B cell (primary cell): ENCODE measurements around the gene NPPA. TPM values are rescaled to one million over a fixed set of nuclear protein-coding genes. Genes with fewer than 3 reads are reported as not detected.
A peak's percentile ranks its signal among the peaks of the same experiment; 100 is the strongest.

Experiments used
- ATAC-seq: fragments of 200-7000 bp; cut with Tn5 transposase; one replicate; pipeline ENCODE4 v1.10.0; 2021; ENCODE audit warnings: low read depth, mild to moderate bottlenecking, moderate number of reproducible peaks, moderate library complexity
- CTCF ChIA-PET: fragments of 350-600 bp; sonication (Branson Sonifier 250); formaldehyde crosslinking; loops from one replicate; lab custom pipeline; 2021; ENCODE audit warnings: antibody characterized with exemption, inconsistent platforms; lab: Charles Lee
- POLR2A ChIA-PET: fragments of 350-600 bp; sonication (Branson Sonifier 250); formaldehyde crosslinking; loops from one replicate; lab custom pipeline; 2021; ENCODE audit warnings: antibody characterized with exemption; lab: Charles Lee
- DNase-seq: peaks from one replicate; pipeline ENCODE4 v3.0.0; 2013
- H2AFZ ChIP-seq: 2 replicates; pipeline ENCODE4 v1.6.1; 2012; ENCODE audit warnings: mild to moderate bottlenecking, low read depth, low read length; ENCODE audit not compliant: insufficient read depth, poor library complexity, severe bottlenecking
- H3K27ac ChIP-seq, 2 donors: 1 replicate in 1 of 2; 2 replicates in 1 of 2; pipeline ENCODE4 v1.5.1; 2012 to 2013; ENCODE audit warnings: low read length in 2 of 2, mild to moderate bottlenecking in 2 of 2, moderate library complexity in 1 of 2
- H3K27me3 ChIP-seq, 4 experiments: fragments of 200-600 bp in 1 of 4; sonication (generic) in 1 of 4; replicated peaks in 1 of 4; 1 replicate in 2 of 4; 2 replicates in 2 of 4; pipeline versions ENCODE4 v1.6.1 to v1.7.0; 2013 to 2016; ENCODE audit warnings: low read length in 3 of 4, mild to moderate bottlenecking in 2 of 4, mixed read lengths in 1 of 4, moderate library complexity in 1 of 4; ENCODE audit not compliant: insufficient read depth in 4 of 4, control insufficient read depth in 3 of 4; ENCODE audit errors: control extremely low read depth in 1 of 4
- H3K36me3 ChIP-seq, 2 experiments: replicated peaks in 1 of 2; 1 replicate in 1 of 2; 2 replicates in 1 of 2; pipeline versions ENCODE4 v1.6.1 to v1.7.1; 2013; ENCODE audit warnings: low read length in 1 of 2; ENCODE audit not compliant: insufficient read depth in 2 of 2, control insufficient read depth in 1 of 2; ENCODE audit errors: control extremely low read depth in 1 of 2, extremely low read depth in 1 of 2
- H3K4me1 ChIP-seq, 2 donors: fragments of 200-600 bp in 1 of 2; sonication (generic) in 1 of 2; 1 replicate in 1 of 2; 2 replicates in 1 of 2; pipeline versions ENCODE4 v1.5.1 to v1.6.1; 2013 to 2017; ENCODE audit warnings: low read length in 2 of 2; ENCODE audit not compliant: control insufficient read depth in 2 of 2, insufficient read depth in 2 of 2
- H3K4me2 ChIP-seq: replicated peaks from 2 replicates; pipeline ENCODE3; 2012; ENCODE audit warnings: mild to moderate bottlenecking, low read depth, low read length; ENCODE audit not compliant: poor library complexity, severe bottlenecking
- H3K4me3 ChIP-seq, 5 experiments: fragments of 200-600 bp in 1 of 5; sonication (generic) in 1 of 5; 1 replicate in 3 of 5; 2 replicates in 2 of 5; pipeline versions ENCODE4 v1.5.1 to v1.7.0; 2011 to 2016; ENCODE audit warnings: low read length in 4 of 5, mild to moderate bottlenecking in 4 of 5, low read depth in 2 of 5, control low read depth in 1 of 5, moderate library complexity in 1 of 5; ENCODE audit not compliant: insufficient read depth in 1 of 5; ENCODE audit errors: control extremely low read depth in 1 of 5, extremely low read depth in 1 of 5
- H3K79me2 ChIP-seq: fragments of 200-600 bp; sonication (generic); one replicate; pipeline ENCODE4 v1.6.0; 2016; ENCODE audit warnings: low read length; ENCODE audit not compliant: control insufficient read depth, insufficient read depth
- H3K9ac ChIP-seq: fragments of 200-600 bp; sonication (generic); 2 replicates; pipeline ENCODE4 v1.6.1; 2017; ENCODE audit warnings: mild to moderate bottlenecking, low read length, moderate library complexity
- H3K9me3 ChIP-seq, 3 donors: one replicate each; pipeline versions ENCODE4 v1.6.1 to v1.7.1; 2013; ENCODE audit warnings: low read length in 2 of 3; ENCODE audit not compliant: control insufficient read depth in 2 of 3, insufficient read depth in 1 of 3; ENCODE audit errors: control extremely low read depth in 1 of 3
- H4K20me1 ChIP-seq: 2 replicates; pipeline ENCODE4 v1.6.0; 2012; ENCODE audit warnings: mild to moderate bottlenecking, low read length; ENCODE audit not compliant: insufficient read depth, control insufficient read depth, poor library complexity, severe bottlenecking
- H3K27ac Mint-ChIP-seq: one replicate; pipeline ENCODE4 v1.8.0; 2021; ENCODE audit warnings: mixed read lengths
- H3K27me3 Mint-ChIP-seq: one replicate; pipeline ENCODE4 v1.8.0; 2021; ENCODE audit warnings: mixed read lengths
- H3K4me1 Mint-ChIP-seq: one replicate; pipeline ENCODE4 v1.8.0; 2021; ENCODE audit warnings: mixed read lengths
- H3K4me3 Mint-ChIP-seq: one replicate; pipeline ENCODE4 v1.8.0; 2021; ENCODE audit warnings: mixed read lengths
- H3K9me3 Mint-ChIP-seq: one replicate; pipeline ENCODE4 v1.8.0; 2022; ENCODE audit warnings: mixed read lengths; ENCODE audit not compliant: insufficient read depth
- EZH2 ChIP-seq: IDR thresholded peaks from 2 replicates; pipeline ENCODE4 v1.6.1; 2012; ENCODE audit warnings: borderline replicate concordance, low read depth, mild to moderate bottlenecking, moderate library complexity, low read length; ENCODE audit not compliant: insufficient read depth, poor library complexity, severe bottlenecking
- whole genome bisulfite sequencing: methylation state at CpG from one replicate; pipeline ENCODE4 v1.1.5; 2013; ENCODE audit warnings: missing lambda C conversion rate; ENCODE audit not compliant: insufficient coverage; 5-methylcytosine and 5-hydroxymethylcytosine counted together
- intact Hi-C: fragments of 100-400 bp; cut with micrococcal nuclease; formaldehyde crosslinking; loops from one replicate; pipeline ENCODE4 v1.10.0; 2022
- polyA plus RNA-seq: library from polyadenylated mRNA; depleted of rRNA; stranded (reverse); fragments of >200 nt; gene quantifications from 2 replicates; pipeline ENCODE4 v1.2.3, GENCODE V29; 2012
- total RNA-seq, 2 donors: library from RNA; stranded (reverse); fragments of 120-200 nt in 1 of 2; gene quantifications; 1 replicate in 1 of 2; 2 replicates in 1 of 2; pipeline versions ENCODE4 v1.2.3 to v1.2.4, GENCODE V29; 2013 to 2022
- TF ChIP-seq, protein P1 (sequence below): fragments of 200-600 bp; IDR thresholded peaks from one replicate; pipeline ENCODE4 v1.8.0; 2022; ENCODE audit warnings: antibody characterized with exemption, mild to moderate bottlenecking

NPPA gene
- total and polyA plus RNA-seq, 2 donors (not counting 1 experiment from before 2014, with no cell fraction given): not detected

DNA sequence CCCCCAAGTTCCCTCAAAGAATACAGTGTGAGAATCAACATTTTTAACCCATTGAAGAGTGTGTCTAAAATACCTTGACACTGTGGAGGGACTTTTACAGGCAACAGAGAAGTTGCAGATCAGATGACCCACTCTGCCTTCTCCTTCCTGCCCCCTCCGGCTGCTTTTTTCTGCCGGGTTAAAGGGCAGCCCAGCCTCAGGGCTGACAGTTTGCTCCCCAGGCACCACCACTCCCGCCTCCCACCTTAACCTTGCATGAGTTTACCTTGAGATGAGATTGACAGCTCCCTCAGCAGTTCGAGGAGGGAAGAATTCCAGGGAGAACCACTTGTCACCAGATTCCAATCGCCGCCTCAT is 45.0 kb downstream of the NPPA start:
- ChIA-PET POLR2A (interaction anchor here (0.5 to 1.8 kb wide), 3 partner anchors 12 to 732 kb away, joined by 4 to 9 read pairs (median 8); no protein-coding TSS in a partner anchor), CTCF (interaction anchor here (1.2 to 3.6 kb wide), 4 partner anchors 12 to 83 kb away, joined by 3 to 26 read pairs (median 8); no protein-coding TSS in a partner anchor)
- no peaks in the 10 kb centered on the region for H3K27me3 Mint-ChIP-seq
- peak; percentile 51 for DNase-seq
- peak overlapping the region; percentile 92 for H3K4me3 Mint-ChIP-seq
- 37% methylated on average over 5 of the region's 6 CpGs for WGBS
- Histone ChIP-seq H3K79me2 (peaks cover 74% of the 10 kb centered on the region), H3K27ac (peak overlapping the region; percentile 79 to 99), H3K4me2 (peak overlapping the region; percentile 87), H3K9me3 (no peaks in the 10 kb centered on the region), H3K27me3 (no peaks in the 10 kb centered on the region), H3K4me1 (peaks cover 43 to 52% of the 10 kb centered on the region in 2 donors), H2AFZ (peak overlapping the region; percentile 57), H3K9ac (peak overlapping the region; percentile 70), H3K4me3 (peak overlapping the region in 4 of 5 experiments; percentile 63 to 74 (median 68)), H3K36me3 (peaks cover 0 to 42% of the 10 kb centered on the region in 2 experiments), H4K20me1 (peaks cover 43% of the 10 kb centered on the region)
- H3K4me1 Mint-ChIP-seq: peaks cover 54% of the 10 kb centered on the region
- H3K9me3 Mint-ChIP-seq: no peaks in the 10 kb centered on the region
- H3K27ac Mint-ChIP-seq: peak overlapping the region; percentile 91
- no peak for ATAC-seq
- intact Hi-C loops: loop anchor here (10.0 kb wide), 1 partner anchor 1328 kb away; the partner anchor contains the start of genes DFFA and PEX14
- TF ChIP-seq EZH2: no peak
- TF ChIP-seq, protein P1, sequence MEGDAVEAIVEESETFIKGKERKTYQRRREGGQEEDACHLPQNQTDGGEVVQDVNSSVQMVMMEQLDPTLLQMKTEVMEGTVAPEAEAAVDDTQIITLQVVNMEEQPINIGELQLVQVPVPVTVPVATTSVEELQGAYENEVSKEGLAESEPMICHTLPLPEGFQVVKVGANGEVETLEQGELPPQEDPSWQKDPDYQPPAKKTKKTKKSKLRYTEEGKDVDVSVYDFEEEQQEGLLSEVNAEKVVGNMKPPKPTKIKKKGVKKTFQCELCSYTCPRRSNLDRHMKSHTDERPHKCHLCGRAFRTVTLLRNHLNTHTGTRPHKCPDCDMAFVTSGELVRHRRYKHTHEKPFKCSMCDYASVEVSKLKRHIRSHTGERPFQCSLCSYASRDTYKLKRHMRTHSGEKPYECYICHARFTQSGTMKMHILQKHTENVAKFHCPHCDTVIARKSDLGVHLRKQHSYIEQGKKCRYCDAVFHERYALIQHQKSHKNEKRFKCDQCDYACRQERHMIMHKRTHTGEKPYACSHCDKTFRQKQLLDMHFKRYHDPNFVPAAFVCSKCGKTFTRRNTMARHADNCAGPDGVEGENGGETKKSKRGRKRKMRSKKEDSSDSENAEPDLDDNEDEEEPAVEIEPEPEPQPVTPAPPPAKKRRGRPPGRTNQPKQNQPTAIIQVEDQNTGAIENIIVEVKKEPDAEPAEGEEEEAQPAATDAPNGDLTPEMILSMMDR: no peak

DNA sequence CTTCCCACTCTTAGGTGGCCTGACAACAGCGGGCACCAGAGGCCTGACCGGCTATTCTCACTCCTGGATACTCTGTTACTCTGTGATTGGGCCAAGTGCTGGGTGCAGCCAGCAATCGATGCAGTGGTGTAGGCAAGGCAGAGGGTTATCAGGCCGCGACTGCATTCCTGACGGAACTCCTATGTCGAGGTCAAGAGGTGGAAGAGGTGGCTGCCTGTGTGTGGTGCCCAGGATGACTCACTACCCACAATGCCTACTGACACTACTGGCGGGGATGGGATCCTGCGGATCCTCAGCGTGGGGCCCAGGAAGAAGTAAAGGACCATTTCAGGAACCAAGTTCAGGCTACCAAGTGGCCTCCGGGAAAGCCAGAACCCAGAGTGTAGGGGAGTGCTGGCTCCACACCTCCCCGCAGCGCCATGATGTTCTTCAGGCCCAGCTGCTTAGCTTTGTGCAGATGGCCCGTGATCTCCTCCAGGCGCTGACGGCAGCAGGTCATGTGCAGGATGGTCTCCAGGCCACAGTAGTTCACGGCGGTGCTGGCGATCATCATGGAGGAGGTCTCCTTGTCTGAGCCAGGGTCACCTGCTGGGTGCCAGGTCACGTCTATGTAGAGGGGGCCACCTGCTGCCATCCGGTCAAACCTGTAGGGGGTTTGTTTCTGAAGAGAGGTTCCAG is 46.7 kb downstream of the NPPA start:
- WGBS: 92% methylated on average over 21 of the region's 21 CpGs
- Histone ChIP-seq H3K79me2 (peaks cover 63% of the 10 kb centered on the region), H3K36me3 (peaks cover 0 to 41% of the 10 kb centered on the region in 2 experiments), H2AFZ (no peak overlapping the region), H3K9ac (no peak overlapping the region), H3K4me1 (peaks cover 31 to 39% of the 10 kb centered on the region in 2 donors), H4K20me1 (peaks cover 48% of the 10 kb centered on the region), H3K9me3 (no peaks in the 10 kb centered on the region), H3K4me3 (no peak overlapping the region), H3K4me2 (no peak overlapping the region), H3K27ac (no peak overlapping the region), H3K27me3 (no peaks in the 10 kb centered on the region)
- intact Hi-C loops: loop anchor here (10.0 kb wide), 1 partner anchor 1326 kb away; the partner anchor contains the start of genes DFFA and PEX14
- ATAC-seq (no peak), DNase-seq (no peak)
- Mint-ChIP-seq H3K27ac (peak overlapping the region; percentile 16), H3K4me3 (no peak overlapping the region), H3K27me3 (no peaks in the 10 kb centered on the region), H3K4me1 (peaks cover 38% of the 10 kb centered on the region), H3K9me3 (no peaks in the 10 kb centered on the region)
- ChIA-PET POLR2A (no interaction called here), CTCF (no interaction called here)
- no peak for TF ChIP-seq EZH2
- TF ChIP-seq, protein P1: no peak
